Mucosa of rectum (tissue), 2 donors: ENCODE data around the gene TBCE.
"Not testable (repeated sequence)": the region's sequence is repeated elsewhere in the genome, so short reads cannot be mapped to it uniquely, and the experiment has no call there.

ENCODE experiments used
- H3K27ac ChIP-seq, 2 donors: one replicate each; pipeline ENCODE4 v1.7.0; 2013; ENCODE audit warnings: inconsistent platforms in 2 of 2, low read depth in 2 of 2, low read length in 2 of 2
- H3K27me3 ChIP-seq, 2 donors: one replicate each; pipeline ENCODE4 v1.7.0; 2013; ENCODE audit warnings: low read length in 2 of 2; ENCODE audit not compliant: control insufficient read depth in 2 of 2, insufficient read depth in 2 of 2
- H3K36me3 ChIP-seq, 2 donors: one replicate each; pipeline ENCODE4 v1.7.0; 2013; ENCODE audit warnings: low read length in 2 of 2; ENCODE audit not compliant: control insufficient read depth in 2 of 2, insufficient read depth in 2 of 2
- H3K4me1 ChIP-seq, 2 donors: one replicate each; pipeline ENCODE4 v1.7.0; 2013; ENCODE audit warnings: low read length in 2 of 2, mild to moderate bottlenecking in 1 of 2; ENCODE audit not compliant: control insufficient read depth in 2 of 2, insufficient read depth in 2 of 2
- H3K4me3 ChIP-seq, 2 donors: one replicate each; pipeline ENCODE4 v1.7.0; 2013; ENCODE audit warnings: low read length in 2 of 2
- H3K9ac ChIP-seq, 2 donors: one replicate each; pipeline ENCODE4 v1.7.0; 2013; ENCODE audit warnings: low read length in 2 of 2, low read depth in 1 of 2, mild to moderate bottlenecking in 1 of 2
- H3K9me3 ChIP-seq, 2 donors: one replicate each; pipeline ENCODE4 v1.7.0; 2013; ENCODE audit warnings: low read length in 2 of 2; ENCODE audit not compliant: control insufficient read depth in 2 of 2
- donor health status: healthy.
- donor health status: Normal muscosa, but diverticular disease.

TBCE gene

DNA sequence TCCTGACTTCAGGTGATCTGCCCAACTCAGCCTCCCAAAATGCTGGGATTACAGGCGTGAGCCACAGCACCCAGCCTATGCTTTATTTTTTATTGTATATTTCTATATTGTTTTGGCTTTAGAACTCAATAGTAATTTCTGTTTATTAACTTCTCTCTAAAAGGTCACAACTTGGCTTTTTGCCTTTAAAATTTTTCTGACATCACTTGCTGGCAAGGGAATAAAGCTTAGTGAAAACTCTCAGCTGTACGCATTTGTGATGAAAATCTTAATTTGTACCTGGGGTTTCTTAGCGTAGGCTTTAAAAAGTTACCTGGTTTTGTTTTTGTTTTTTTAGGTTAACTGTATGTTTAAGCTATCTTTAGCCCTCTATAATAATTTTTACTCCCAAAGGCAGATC lies 100.8 kb downstream of the TBCE start:
- no peaks in the 10 kb centered on the region for H3K9me3 ChIP-seq
- no peaks in the 10 kb centered on the region for H3K27me3 ChIP-seq
- H3K36me3 ChIP-seq, result peaks cover 0 to 5% of the 10 kb centered on the region in 2 donors
- no peaks in the 10 kb centered on the region for H3K4me1 ChIP-seq
- no peak overlapping the region for H3K27ac ChIP-seq
- H3K4me3 ChIP-seq, result no peak overlapping the region
- no peak overlapping the region for H3K9ac ChIP-seq

DNA sequence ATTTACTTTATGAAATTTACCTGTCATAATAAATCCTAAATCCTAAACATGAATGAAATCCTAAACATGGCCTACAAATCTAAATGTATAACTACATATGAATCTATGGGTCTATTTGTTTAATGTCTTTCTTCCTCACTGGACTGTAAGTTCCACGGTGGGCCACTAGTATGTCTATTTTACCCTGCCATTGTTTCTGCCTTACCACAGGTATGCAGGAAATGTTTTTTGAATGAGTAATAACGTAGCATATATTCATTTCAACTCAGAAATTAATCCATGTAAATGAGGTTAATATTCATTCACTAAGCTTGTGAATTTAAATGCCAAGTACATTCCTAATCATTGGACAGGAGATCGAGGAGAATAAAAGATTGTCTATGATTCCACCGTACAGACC lies 101.7 kb downstream of the TBCE start:
- H3K9me3 ChIP-seq, result no peaks in the 10 kb centered on the region
- no peak overlapping the region for H3K27ac ChIP-seq
- peaks cover 0 to 5% of the 10 kb centered on the region in 2 donors for H3K36me3 ChIP-seq
- no peaks in the 10 kb centered on the region for H3K27me3 ChIP-seq
- no peak overlapping the region for H3K9ac ChIP-seq
- H3K4me3 ChIP-seq, result no peak overlapping the region
- no peaks in the 10 kb centered on the region for H3K4me1 ChIP-seq

DNA sequence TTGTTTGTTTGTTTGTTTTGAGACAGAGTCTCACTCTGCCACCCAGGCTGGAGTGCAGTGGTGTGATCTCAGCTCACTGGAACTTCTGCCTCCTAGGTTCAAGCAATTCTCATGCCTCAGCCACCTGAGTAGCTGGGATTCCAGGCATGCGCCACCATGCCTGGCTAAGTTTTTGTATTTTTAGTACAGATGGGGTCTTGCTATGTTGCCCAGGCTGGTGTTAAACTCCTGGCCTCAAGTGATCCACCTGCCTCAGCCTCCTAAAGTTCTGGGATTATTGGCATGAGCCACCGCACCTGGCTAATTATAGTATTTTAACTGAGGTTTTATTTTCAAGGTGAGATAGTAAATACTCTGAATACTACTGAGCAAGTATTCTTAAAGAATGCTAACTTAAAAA lies 102.7 kb downstream of the TBCE start:
- not testable (repeated sequence) for H3K27me3 ChIP-seq, H3K27ac ChIP-seq, H3K4me3 ChIP-seq, H3K9ac ChIP-seq, H3K4me1 ChIP-seq, H3K9me3 ChIP-seq, H3K36me3 ChIP-seq

DNA sequence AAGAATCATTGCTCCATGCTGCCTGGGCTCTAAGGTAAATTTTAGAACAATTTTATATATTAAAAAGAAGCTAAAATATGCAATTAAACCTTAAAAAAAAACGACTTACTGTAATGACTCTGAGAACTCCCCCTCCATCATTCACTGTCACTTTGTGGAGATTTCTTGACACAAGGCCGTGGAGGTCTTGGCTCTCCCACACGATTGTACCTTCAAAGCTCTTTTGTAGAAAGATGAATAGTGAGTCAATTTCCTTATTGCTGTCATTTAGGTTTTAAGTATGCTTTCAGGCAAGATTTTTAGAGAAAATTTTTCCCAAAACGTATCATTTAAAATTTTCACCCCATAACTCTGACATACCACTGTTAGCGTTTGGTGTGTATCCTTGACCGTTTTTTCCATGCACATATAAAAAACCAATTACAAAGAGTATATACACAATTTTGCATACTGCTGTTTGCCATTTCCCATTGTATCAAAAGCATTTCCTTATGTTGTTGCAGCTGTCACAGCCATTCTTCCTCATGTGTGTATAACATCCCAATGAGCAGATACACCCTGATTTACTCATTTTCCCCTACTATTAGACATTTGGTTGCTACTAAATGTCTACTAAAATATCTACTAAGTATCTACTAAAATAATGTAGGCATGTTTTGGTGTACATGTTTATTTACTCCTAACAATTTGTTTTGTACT lies 103.7 kb downstream of the TBCE start:
- Histone ChIP-seq H3K36me3 (peaks cover 5 to 6% of the 10 kb centered on the region in 2 donors), H3K27ac (no peak overlapping the region), H3K9ac (no peak overlapping the region), H3K4me1 (no peaks in the 10 kb centered on the region), H3K27me3 (no peaks in the 10 kb centered on the region), H3K9me3 (no peaks in the 10 kb centered on the region), H3K4me3 (no peak overlapping the region)

DNA sequence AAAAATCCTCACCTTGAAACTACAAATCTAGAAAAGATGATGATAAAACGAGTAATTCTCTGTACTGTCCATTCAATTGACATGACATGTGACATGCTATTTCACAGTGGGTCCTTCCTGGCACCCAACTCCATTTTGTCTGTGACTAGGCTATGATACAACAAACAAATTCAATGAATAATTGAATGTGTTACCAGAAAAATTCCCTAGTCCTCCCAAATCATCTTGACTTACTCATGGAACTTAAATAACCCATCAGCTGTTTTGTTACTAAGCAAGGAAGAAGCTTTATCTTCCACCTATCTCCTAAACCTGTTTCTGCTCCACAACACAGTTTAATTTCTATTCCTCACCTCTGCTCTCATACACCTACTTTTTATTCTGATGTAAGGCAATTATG lies 106.6 kb downstream of the TBCE start:
- no peaks in the 10 kb centered on the region for H3K9me3 ChIP-seq

DNA sequence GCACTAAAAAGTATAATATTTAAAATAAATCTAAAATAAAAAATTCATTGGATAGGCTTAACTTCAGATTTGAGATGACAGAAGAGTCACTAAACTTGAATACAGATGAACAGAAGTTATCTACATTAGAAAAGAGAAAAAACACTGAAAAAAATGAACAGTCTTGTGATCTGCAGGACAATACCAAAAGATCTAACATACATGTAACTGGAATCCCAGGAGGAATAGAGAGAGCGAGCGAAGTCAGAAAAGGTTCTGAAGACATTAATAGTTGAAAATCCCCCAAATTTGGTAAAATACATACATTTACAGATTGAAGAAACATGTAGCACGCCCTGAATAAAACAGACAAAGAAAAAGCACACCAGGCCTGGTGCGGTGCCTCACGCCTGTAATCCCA lies 115.9 kb downstream of the TBCE start:
- no peaks in the 10 kb centered on the region for H3K9me3 ChIP-seq
- no peak overlapping the region for H3K27ac ChIP-seq
- H3K4me3 ChIP-seq, result no peak overlapping the region
- no peak overlapping the region for H3K9ac ChIP-seq
- H3K27me3 ChIP-seq, result no peaks in the 10 kb centered on the region
- peaks cover 26 to 47% of the 10 kb centered on the region in 2 donors for H3K36me3 ChIP-seq
- H3K4me1 ChIP-seq, result no peaks in the 10 kb centered on the region

More for the DNA sequence above, 106.6 kb downstream of the TBCE start:
- Histone ChIP-seq H3K4me3 (no peak overlapping the region), H3K36me3 (peaks cover 10 to 13% of the 10 kb centered on the region in 2 donors), H3K27me3 (no peaks in the 10 kb centered on the region), H3K4me1 (no peaks in the 10 kb centered on the region), H3K9ac (no peak overlapping the region), H3K27ac (no peak overlapping the region)

DNA sequence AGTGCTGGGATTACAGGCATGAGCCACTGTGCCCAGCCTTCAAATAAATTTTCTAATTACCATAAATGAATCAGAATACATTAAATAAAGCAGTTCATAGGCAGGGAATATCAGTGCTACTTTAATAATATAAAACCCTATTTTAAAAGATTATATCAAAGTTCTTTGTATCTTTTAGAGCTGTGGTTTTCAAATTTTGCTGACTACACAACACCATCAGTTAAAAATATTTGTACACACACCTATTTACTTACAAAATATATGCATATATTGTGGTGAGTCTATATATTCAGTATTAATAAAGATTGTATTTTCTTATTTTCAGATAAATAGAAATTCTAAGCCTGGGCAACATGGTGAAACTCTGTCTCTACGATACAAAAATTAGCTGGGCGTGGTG lies 118.3 kb downstream of the TBCE start:
- H3K9ac ChIP-seq, result no peak overlapping the region
- peaks cover 14 to 30% of the 10 kb centered on the region in 2 donors for H3K36me3 ChIP-seq
- no peaks in the 10 kb centered on the region for H3K27me3 ChIP-seq
- no peaks in the 10 kb centered on the region for H3K4me1 ChIP-seq
- H3K27ac ChIP-seq, result no peak overlapping the region
- H3K4me3 ChIP-seq, result no peak overlapping the region
- H3K9me3 ChIP-seq, result no peaks in the 10 kb centered on the region

DNA sequence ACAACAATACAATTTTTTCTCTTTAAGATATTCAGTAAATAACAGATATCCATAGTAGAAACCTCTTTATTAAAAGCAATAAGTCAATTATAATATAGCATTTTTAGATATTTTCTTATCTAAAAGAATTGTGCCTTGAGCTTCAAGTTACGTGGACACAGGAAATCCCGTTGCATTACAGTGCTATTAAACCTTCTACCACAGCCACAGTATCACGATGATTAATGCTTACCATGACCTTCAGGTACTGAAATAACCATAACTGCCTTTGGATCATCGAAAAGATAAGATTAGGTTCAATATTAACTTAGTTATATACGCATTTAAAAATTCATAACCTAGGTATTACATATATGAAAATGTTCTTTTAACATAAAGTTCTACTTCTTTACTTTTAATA lies 119.1 kb downstream of the TBCE start:
- Histone ChIP-seq H3K36me3 (peaks cover 14 to 30% of the 10 kb centered on the region in 2 donors), H3K27ac (no peak overlapping the region), H3K9ac (no peak overlapping the region), H3K9me3 (no peaks in the 10 kb centered on the region), H3K4me3 (no peak overlapping the region), H3K27me3 (no peaks in the 10 kb centered on the region), H3K4me1 (no peaks in the 10 kb centered on the region)

DNA sequence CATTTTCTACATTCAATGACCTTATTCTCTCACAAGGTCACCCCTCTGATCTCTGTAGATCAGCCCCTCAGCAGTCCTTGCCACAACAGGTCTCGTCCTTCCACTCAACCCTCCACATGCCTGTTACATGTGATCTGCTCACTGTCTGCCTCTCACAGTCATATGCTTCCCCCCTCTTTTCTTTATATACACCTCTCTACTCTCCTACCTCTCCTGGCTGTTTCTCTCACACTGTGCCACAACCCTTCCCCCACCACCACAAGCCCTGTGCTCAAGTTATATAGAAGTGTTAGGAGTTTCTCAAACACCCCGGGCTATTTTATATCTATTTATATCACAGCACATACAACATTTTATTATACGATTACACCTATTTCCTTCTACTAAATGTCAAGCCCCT lies 124.4 kb downstream of the TBCE start:
- no peaks in the 10 kb centered on the region for H3K27me3 ChIP-seq
- no peak overlapping the region for H3K9ac ChIP-seq
- peaks cover 16 to 20% of the 10 kb centered on the region in 2 donors for H3K36me3 ChIP-seq
- no peak overlapping the region for H3K4me3 ChIP-seq
- H3K9me3 ChIP-seq, result no peaks in the 10 kb centered on the region
- no peaks in the 10 kb centered on the region for H3K4me1 ChIP-seq
- H3K27ac ChIP-seq, result no peak overlapping the region

DNA sequence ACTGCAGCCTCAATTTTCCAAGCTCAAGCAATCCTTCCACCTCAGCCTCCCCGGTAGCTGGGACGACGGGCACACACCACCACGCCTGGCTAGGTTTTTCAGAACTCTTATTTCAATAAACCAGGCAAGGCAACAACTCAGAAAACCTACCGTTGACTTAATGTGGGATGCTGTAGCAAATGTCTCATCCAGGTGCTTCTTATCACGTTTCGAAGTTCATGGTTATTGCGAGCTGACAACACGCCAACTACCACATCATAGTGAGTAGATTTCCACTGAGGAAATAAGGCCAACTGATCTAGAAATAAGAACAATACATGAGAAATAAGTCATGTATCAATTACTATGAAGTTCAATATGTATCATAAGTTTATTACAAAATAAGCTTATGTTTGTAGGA lies 127.3 kb downstream of the TBCE start:
- Histone ChIP-seq H3K27me3 (no peaks in the 10 kb centered on the region), H3K27ac (no peak overlapping the region), H3K36me3 (peaks cover 10 to 20% of the 10 kb centered on the region in 2 donors), H3K9ac (no peak overlapping the region), H3K9me3 (no peaks in the 10 kb centered on the region), H3K4me3 (no peak overlapping the region), H3K4me1 (no peaks in the 10 kb centered on the region)
